GM18868 (cell line): ENCODE measurements around the gene FAM237A.

Source experiments
- ATAC-seq: cut with Tn5 transposase; IDR thresholded peaks from one replicate; pipeline ENCODE4 v1.9.1; 2021; ENCODE audit warnings: mild to moderate bottlenecking, moderate library complexity; ENCODE audit not compliant: unreplicated experiment

FAM237A gene

DNA sequence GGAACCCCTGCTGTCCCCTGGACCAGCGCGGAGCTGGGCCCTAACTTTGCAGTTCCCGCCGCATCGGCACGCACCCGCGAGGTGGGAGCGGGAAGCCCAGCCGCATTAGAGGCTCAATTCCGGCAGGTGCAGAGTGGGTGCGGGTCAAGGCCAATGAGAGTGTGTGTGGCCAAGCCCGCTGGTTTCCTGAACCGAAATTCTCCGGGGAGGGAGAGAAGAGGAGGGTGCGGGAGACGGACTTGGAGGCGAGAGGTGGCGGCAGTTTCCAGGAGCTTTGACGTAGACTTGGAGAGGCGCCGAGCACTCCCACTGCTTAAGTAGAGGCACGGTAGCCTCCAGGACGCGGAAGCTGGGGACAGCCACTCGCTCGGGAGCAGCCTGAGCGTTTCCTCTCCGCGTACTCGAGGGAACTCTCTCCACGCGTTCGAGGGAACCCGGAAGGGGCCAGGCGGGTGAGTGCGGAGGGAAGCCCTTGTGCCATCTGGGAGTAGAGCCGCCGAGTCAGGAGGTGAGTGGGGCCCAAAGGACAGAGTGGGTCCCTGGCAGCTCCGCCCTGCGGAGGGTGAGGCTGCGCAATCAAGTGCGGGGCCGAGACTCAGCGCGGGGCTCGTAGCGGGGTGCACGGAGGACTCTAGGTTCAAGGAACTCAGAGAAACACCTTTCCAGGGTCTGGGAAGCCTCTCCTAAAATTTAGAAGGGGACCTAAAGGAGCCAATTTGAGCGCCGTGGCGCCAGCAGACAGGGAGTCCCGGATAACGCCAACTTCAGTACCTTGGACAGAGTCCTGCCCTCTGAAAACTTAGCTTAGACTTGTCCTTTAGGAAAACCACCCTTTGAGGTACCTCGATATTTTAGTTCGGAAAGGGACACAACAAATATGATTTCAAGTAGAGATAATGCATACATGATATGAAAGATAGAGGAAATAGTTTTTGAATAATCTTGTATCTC, at the start of gene FAM237A:
TSS of gene FAM237A (plus strand) at position 413 of the 951 bp plus-strand sequence. CDS start 1,750 bp downstream, outside the sequence.
- ATAC-seq: no peak

DNA sequence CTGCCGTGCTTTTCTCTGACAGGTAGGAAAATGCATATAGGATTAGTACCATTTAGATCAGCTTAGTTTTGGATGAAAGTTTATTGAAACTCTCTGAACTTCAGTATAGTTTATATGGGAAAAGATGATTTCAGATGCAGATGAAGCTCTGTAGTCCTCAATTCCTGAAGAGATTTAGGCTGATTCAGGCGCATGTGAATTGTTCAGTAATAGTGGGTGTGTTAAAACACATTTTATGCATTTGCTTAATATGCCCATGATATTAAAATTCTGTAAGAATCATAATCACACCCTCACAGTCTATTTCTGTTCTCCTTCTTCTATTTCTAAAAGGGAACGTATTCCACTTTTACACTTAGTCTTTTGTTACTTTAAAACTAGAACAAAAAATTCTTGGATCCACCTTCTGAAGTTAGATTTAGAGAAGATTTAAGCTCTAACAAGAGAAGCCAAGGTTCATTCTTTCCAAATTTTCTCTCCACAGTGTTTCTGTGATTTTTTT, 44.5 kb upstream of the FAM237A start:
- ATAC-seq: no peak

DNA sequence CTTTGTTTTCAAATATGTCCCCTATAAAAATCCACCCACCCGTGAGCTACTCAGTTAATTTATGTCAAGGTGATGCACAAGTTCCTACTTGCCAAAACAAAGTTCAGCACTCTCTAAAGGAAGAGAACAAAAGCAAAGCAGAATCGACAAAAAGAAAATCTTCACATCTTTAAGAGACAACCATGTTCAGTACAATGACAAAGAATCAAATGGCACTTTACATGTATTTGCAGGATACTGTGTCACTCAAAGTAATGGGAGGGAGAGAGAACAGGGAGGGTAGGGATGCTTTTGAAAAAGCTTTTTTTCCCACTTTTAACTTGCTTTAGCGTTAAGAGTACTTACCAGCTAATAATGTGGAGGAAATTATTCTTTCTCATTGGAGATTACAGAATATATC, 39.0 kb upstream of the FAM237A start:
- ATAC-seq: no peak

DNA sequence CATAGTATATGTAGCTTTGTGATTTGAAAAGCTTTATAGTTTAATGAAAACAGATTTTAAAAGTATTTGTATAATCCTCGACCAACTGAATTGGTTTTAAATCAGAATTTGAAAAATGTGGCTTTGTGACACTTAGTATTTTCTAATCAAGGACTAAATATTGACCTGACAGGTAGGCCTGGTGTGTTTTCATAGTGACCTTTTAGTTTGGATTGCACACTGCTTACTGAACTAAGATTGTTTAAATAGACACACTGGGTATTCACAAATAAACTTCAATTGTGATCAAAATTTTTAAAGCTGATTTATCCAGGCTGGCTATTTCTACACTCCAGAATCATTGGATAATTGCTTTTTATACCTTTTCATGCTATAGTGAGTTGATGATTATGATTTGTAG, 31.8 kb upstream of the FAM237A start:
- ATAC-seq: no peak

DNA sequence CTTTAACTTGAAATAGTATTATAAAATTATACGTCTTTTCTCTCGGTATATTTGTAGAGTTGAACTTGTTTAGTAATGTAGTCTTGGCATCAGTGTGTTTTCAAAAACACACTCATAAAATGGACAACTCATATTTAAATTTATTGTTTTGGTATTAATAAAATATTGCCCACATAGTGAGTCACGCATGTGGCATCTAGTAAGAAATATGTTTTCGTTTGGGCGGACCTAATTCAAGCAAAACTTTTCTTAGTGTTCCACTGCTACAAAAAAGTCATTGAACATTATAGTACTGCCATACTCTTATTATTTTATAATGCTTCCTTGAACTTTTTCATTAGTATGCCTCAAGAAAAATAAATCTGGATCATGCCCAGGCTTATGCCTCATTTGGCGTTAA, 31.1 kb upstream of the FAM237A start:
- ATAC-seq: no peak

DNA sequence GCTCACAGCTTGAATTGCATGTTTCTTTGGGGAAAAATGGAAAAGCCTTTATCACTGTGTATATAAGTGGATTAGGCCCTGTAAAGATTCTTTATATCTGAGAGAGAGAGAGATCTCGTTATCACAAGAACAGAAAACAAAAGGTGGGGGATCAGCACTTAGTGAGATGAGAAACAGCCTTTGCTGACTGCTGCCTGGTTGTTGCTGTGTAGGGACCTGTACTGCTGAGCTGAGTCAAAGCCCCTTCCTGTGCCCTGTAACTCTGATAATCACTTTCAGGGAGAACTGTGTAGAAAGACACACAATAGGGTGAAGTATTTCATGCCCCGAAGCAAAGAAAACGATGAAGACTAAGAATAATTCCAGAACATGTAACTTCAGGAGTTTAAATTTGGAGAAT, 30.6 kb upstream of the FAM237A start:
- ATAC-seq: no peak

DNA sequence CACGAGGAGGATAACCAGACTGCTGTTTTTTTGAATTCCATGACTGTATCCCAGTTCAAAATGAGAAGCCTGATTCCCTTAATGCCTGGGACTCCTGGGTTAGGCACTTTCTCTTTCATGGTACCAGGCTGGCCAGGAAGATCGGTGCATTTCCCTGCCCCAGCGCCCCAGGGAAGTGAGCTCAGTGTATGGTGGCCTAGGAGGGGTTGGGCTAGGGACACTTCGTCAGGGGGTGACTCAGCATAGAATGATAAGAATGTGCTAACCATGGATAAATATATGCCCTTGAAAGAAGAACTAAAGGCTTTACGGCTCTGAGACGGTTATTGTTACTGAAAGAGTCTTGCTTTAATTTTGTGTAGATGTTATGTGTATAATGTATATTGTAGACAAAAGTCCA, 27.5 kb upstream of the FAM237A start:
- ATAC-seq: no peak

DNA sequence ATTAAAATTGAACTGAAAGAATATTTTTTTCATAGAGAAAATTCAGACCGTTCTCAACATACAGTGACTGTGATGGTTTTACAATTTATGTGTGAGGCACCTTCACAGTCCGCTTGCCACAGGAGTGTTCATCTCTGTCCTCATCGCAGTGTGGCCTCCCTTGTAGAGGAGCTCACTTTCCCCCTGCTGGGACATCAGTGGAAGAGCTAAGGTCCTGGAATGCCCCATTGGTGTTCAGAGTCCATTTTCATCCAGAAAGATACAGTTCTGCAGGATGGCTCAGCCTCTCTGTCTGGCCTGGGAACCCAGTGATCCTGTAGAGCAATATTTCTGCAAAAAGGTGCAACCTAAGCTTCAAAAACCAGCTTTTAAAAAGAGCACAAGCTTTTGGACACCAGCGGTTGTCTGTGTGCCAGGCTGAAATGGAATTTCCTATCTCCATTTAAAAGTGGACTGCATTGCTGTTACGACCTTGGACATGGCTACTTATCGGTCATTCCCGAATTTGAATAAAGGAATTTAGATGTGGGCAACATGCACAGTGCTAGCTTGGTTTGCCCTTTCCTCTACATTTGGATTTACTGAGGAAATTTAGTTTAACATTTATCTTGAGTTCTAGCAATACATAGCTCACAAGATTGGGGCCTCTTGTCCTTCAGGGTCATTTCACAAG, 26.7 kb upstream of the FAM237A start:
- ATAC-seq: no peak

DNA sequence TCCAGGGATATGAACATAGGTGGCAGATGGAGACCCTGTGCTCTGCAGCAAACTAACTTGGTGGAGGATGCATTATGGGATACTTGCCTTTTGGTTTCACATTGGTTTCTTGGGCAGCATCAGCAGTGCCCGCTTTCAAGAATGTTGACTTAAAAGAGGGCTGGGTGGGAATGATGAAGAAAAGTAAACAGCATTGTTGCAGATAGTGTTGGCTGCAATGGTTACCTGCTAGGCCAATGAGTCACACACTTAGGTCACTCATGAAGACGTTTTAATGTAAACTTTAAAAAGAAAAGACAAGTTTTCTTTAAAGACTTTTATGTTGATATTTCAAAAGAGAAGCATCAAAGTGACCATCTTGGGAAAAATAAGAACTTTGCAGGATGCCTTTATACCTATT, 26.1 kb upstream of the FAM237A start:
- no peak for ATAC-seq

DNA sequence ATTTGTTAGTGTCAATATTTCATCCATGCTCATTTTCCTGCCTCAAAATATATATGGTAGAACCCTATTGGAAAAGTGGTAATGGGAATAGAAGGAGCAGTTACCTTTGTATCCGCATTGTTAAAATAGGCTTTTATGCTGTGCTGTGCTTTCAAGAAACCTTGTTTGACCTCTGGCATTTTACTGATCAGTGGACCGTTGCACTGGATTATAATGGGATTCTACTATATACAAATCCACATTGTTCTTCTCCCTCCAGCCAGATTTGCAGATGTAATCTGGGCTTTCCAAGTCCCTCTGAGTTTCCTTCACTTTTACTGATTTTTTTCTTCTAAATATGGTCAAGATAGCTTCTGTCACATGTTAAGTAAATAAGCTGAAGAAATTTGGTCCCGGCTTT, 23.3 kb upstream of the FAM237A start:
- ATAC-seq: no peak

DNA sequence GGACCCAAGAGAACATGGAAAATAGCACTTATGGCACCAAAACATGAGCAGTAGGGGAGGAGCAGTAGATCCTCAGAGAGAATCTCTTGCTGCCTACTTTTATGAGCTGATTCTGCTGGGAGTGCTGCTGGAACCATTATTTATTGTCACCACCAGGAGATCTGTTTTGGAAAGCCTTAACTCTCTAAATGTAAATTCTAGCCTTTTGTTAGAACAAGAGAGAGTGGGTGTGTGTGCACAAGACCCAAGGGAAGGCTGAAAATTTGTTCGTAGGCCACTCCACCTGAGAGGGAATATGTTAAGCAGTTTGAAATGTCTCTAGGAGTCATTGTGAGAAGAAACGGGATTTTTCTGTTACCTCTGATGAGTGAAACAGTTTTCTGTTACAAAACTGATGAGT, 16.2 kb upstream of the FAM237A start:
- no peak for ATAC-seq

DNA sequence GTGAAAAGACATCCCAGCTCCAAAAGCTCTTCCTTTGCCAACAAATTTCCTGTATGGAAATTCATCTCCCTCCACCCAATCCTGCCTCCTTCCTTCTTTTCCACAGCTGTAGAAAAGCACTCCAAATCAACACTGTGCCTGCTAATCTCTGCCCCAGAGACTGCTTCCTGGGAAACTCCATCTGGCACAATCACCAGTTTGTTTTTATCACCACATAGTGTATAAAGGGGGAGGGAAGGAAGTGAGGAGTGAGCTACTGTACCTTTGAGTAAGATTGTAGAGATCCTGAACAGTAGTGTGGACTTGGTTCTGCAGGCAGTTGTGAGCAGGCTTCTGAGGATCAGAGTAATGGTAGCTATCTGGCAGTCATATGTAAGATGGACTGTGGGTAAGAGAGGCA, 14.7 kb upstream of the FAM237A start:
- no peak for ATAC-seq

DNA sequence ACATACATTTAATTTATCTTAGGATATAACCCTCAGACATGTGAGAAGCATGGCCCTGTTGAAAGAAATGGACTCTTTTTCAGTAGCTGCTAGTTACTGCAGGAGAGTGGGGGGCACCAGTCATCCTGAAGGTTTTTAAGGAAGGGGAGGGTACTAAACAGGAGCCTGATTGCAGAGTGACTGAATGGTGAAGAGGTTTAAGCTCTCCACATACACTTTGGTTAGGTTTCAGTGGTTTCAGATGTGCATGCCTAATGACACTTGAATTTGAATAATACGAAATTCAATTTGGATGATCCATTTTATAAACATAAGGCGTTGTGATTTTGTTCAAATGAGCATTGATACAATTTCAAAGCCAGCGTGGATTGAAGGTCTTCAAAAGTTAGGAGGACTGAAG, 10.9 kb upstream of the FAM237A start:
- ATAC-seq: no peak

DNA sequence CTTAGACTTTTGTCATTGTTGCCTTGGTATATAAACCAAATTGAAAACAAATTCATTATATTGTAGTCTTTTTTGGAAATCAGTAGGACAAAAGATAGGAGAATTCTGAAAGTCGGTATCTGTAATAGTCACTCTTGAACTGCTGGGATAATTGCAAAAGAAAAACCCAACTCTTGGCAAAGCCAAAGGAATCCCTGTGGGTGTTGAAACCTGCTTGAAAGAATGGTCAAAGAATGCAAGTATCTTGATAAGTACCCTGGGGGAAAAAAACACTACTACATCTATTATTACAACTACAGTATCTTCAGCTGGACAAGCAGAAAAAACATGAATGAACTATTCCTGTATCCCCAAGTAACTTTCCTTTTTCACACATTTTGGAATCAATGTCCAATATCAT, 7.3 kb upstream of the FAM237A start:
- ATAC-seq: no peak

DNA sequence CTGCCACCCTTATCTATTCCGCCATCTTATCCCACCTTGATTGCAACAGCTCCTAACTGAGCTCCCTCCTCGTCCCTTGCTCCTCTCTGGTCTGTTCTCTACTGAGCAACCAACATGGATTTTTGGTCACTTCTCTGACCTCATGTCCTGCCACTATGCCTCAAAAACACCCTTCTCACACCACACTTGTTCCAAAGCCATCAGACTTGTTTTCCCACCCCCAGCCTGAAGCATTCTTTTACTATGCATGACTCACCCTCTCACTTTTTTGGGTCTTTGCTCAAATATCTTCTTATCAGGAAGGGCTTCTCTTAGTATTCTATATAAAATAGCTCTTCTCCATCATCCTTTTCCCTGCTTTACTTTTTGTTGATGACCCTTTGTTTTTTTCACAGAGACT, 2.7 kb upstream of the FAM237A start:
- no peak for ATAC-seq

DNA sequence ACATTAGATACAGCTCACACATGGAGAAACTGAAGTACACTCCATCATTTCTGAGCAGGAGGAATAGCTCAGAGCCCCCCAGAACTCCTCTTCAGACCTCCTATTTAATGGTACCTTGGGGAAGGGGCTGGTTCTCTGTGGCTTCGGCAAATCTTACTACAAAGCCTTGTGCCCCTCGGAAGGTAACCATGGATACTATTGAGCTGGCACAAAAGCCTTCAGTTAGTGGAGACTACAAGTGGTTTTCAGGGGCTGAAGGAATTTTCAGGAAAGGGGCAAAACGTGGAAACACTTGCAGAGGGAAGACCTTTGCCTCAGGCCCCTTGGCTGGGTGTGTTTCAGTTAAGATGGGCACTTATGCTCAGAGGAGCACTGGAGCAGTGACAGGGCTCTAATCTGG, 1.1 kb upstream of the FAM237A start:
- ATAC-seq: no peak

DNA sequence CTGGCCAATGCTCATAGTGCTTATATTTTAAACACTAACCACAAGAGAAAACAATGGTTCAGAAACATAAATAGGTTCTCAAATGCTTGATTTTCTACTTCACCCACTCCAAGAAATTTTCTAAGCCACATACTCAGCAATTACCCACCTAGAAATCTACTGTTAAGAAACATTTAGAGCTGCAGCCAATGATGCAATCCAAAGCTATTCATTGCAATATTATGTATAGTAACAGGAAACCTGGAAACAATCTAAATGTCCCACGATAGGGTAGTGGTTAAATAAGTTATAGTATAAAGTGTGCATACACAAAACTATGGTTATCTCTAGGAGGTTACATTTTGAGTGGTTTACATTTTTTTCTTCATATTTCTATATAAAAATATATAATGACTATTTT, 5.7 kb downstream of the FAM237A start:
- ATAC-seq: no peak

DNA sequence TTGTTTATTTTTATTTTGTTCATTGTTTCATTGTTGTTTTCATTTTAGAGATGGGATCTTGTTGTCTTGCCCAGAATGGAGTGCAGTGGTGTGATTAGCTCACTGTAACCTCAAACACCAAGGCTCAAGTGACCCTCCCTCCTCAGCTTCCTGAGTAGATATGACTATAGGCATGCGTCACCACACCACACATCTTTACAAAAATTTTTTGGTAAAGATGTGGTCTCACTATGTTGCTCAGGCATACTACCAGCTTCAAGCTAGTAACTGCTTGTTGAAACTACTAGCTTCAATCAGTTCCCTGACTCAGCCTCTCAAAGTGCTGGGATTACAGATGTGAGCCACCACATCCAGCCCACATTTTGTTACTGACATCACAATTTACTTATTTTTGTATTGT, 14.8 kb downstream of the FAM237A start:
- ATAC-seq: no peak

DNA sequence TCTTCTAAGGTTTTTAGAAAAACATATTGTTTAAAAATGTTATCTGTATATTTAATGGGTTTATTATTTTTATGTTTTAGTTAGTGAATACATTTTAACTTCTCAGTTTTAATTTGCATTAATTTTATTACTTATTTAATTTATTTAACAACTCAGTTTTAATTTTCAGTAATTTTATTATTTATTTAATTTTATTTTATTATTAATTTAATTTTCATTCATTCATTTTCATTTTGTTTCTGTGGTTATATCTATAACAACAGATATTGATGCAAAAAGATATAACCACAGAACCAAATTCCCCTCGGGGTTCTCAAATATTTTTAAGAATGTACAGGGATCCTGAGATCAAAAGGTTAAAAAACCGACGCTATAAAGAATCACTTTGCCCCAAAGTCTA, 23.0 kb downstream of the FAM237A start:
- no peak for ATAC-seq

DNA sequence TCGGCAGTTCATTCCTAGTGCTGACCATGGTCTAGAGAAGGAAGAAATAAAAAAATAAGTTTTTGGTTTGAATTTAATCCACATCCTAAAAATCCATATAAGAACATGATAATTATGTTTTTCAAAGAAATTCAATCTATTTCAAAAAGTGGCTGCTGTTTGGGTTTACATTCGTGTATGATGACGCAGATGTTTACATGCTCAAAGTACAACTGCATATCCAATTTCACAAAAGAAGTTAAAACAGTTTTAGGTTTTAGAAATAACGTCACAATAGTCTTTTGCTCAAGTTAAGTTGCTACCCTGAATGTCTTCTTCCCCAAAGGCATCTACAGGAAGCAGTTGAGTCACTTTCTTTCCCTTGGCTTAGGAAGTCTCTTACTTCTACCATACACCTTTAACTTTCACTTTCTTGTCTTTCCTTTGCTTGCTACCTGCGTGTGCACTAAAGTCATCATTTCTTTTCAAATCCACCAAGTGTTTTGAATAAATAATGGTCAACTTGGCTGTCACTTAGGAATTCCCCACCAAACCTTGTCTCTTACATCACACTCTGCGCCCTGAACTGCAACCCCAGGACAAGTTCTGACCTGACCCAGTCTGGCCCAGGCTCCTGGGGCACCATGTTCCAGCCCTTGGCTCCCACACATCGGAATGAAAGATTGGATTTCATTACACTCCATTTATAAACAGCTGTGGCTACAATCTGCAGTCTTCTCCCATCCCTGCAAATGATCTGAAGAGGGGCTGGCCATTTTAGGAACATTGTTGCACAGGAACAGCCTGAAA, 28.4 kb downstream of the FAM237A start:
- ATAC-seq: no peak

DNA sequence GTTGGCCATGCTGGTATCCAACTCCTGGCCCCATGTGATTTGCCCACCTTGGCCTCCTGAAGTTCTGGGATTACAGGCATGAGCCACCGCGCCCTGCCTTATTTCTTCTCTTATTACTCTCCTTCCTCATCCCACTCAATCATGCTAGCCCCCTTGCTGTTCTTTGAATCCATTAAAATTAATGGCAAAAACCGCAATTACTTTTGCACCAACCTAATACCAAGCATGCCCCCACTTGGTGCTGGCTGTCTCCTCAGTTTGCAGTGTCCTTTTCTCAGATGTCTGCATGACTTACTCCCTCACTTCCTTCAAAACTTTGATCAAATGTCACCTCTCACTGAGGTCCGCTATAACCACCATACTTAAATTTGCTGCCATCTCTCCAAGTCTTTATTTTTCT, 41.3 kb downstream of the FAM237A start:
- ATAC-seq: no peak
